ENCODE measurements around the gene YDJC.
A peak's percentile ranks its signal among the peaks of the same experiment; 100 is the strongest.
"Not testable (repeated sequence)": the region's sequence is repeated elsewhere in the genome, so short reads cannot be mapped to it uniquely, and the experiment has no call there.

YDJC gene, protein sequence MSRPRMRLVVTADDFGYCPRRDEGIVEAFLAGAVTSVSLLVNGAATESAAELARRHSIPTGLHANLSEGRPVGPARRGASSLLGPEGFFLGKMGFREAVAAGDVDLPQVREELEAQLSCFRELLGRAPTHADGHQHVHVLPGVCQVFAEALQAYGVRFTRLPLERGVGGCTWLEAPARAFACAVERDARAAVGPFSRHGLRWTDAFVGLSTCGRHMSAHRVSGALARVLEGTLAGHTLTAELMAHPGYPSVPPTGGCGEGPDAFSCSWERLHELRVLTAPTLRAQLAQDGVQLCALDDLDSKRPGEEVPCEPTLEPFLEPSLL

DNA sequence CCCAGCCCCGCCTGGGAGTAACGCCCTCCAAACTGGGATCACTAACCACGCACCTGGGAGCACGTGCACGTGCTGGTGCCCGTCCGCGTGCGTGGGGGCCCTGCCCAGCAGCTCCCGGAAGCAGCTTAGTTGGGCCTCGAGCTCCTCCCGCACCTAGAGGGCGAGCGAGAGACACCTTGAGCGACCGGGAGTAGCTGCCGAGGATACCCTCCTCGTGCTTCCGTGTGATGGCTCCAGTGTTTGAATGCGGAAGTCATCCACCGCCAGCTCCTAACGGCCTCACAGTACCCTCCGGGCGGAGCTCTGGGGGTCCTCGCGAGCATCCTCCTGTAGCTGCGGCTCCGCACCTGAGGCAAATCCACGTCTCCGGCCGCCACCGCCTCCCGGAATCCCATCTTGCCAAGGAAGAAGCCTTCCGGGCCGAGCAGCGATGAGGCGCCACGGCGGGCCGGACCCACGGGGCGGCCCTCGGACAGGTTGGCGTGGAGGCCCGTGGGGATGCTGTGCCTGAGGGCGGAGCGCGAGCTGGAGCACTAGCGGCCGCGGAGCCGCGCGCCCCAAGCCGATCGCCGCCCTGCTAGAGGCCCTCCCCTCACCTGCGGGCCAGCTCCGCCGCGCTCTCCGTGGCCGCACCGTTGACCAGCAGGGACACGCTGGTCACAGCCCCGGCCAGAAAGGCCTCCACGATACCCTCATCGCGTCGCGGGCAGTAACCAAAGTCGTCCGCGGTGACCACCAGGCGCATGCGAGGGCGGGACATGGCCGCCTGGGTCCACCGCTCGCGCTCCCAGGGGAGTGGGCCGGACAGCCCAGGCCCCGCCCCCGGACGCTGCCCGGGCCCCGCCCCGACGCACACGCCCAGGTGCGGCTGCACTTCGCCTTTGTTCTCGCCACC is at the start of gene YDJC:
Gene YDJC (minus strand): TSS at position 768 of the 895 bp plus-strand sequence. CDS start 8 bp downstream, at position 760.
- H3K9me3 ChIP-seq (ENCODE audit: control insufficient read depth, low read length) = no peaks in the 10 kb centered on the region
- H3K4me3 ChIP-seq (ENCODE audit: low read length) = peak within 1 kb of the TSS; percentile 89
- peaks cover 5% of the 10 kb centered on the region for H3K4me1 ChIP-seq (ENCODE audit: control insufficient read depth, insufficient read depth, low read length)
- no peaks in the 10 kb centered on the region for H3K27me3 ChIP-seq (replicated peaks; ENCODE audit: control insufficient read depth, insufficient read depth, low read length)
- H3K36me3 ChIP-seq (ENCODE audit: control insufficient read depth, insufficient read depth, low read length, severe bottlenecking) = no peaks in the 10 kb centered on the region
- DNase-seq (ENCODE audit: low read depth) = peak; percentile 98
- H3K9ac ChIP-seq (ENCODE audit: low read length) = peak within 1 kb of the TSS; percentile 84

DNA sequence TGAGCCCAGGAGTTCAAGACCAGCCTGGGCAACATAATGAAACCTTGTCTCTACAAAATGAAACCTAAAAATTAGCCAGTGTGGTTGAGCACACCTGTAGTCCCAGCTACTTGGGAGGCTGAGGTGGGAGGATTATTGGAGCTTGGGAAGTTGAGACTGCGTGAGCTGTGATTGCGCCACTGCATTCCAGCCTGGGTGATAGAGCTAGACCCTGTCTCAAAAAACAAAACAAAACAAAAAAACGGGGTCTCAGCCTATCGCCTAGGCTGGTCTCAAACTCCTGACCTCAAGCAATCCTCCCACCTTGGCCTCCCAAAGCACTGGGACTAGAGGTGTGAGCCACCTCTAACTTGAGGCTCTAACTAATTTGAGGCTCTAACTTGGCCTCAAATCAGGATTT is 49.6 kb upstream of the YDJC start:
- Histone ChIP-seq H3K9ac (ENCODE audit: low read length) (no peak overlapping the region), H3K9me3 (ENCODE audit: control insufficient read depth, low read length) (no peaks in the 10 kb centered on the region), H3K27me3 (replicated peaks; ENCODE audit: control insufficient read depth, insufficient read depth, low read length) (no peaks in the 10 kb centered on the region), H3K36me3 (ENCODE audit: control insufficient read depth, insufficient read depth, low read length, severe bottlenecking) (peaks cover 42% of the 10 kb centered on the region), H3K4me3 (ENCODE audit: low read length) (no peak overlapping the region), H3K4me1 (ENCODE audit: control insufficient read depth, insufficient read depth, low read length) (peaks cover 5% of the 10 kb centered on the region)
- no peak for DNase-seq (ENCODE audit: low read depth)

DNA sequence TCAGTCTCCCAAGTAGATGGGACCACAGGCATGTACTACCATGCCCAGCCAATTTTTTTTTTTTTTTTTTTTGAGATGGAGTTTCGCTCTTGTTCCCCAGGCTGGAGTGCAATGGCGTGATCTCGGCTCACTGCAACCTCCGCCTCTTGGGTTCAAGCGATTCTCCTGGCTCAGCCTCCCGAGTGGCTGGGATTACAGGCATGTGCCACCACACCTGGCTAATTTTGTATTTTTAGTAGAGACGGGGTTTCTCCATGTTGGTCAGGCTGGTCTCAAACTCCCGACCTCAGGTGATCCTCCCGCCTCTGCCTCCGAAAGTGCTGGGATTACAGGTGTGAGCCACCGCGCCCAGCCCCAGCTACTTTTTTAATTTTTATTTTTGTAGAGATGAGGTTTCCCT is 49.0 kb upstream of the YDJC start:
- not testable (repeated sequence) for H3K4me3 ChIP-seq (ENCODE audit: low read length); DNase-seq (ENCODE audit: low read depth); H3K9ac ChIP-seq (ENCODE audit: low read length); H3K4me1 ChIP-seq (ENCODE audit: control insufficient read depth, insufficient read depth, low read length); H3K27me3 ChIP-seq (replicated peaks; ENCODE audit: control insufficient read depth, insufficient read depth, low read length); H3K9me3 ChIP-seq (ENCODE audit: control insufficient read depth, low read length)
- H3K36me3 ChIP-seq (ENCODE audit: control insufficient read depth, insufficient read depth, low read length, severe bottlenecking) = peaks cover 46% of the 10 kb centered on the region

DNA sequence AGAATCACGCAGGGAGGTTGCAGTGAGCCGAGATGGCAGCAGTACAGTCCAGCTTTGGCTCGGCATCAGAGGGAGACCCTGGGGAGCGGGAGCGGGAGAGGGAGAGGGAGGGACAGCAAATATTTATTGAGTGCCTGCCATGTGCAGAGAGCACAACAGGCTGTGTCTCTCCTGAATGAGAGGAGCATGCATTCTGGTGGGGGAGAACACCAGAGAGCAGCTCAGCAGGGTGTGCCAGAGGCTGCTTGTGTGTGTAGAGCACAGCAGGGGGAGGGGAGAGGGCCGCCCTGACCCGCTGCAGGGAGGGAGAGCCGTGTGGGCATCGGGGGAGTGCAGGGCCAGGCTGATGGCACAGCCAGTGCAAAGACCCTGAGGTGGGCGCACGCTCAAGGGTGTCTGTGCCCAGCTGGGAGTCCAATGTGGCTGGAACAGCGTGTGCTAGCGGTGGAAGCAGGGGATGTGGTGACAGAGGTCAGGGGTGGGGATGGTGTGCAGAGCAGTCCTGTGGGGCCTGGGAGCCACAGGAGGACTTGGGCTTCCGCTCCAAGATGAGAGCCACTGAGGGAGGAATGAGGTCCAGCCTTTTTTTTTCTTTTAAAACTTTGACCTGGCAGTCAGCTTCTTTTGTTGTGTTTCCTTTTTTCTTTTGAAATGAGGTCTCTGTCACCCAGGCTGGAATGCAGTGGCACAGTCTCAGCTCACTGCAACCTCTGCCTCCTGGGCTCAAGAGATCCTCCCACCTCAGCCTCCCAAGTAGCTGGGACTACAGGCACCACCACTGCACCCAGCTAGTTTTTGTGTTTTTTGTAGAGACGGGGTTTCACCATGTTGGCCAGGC is 48.0 kb upstream of the YDJC start:
- Histone ChIP-seq H3K36me3 (ENCODE audit: control insufficient read depth, insufficient read depth, low read length, severe bottlenecking) (peaks cover 49% of the 10 kb centered on the region), H3K4me1 (ENCODE audit: control insufficient read depth, insufficient read depth, low read length) (peaks cover 5% of the 10 kb centered on the region), H3K27me3 (replicated peaks; ENCODE audit: control insufficient read depth, insufficient read depth, low read length) (no peaks in the 10 kb centered on the region), H3K9ac (ENCODE audit: low read length) (no peak overlapping the region), H3K4me3 (ENCODE audit: low read length) (no peak overlapping the region), H3K9me3 (ENCODE audit: control insufficient read depth, low read length) (no peaks in the 10 kb centered on the region)
- no peak for DNase-seq (ENCODE audit: low read depth)

DNA sequence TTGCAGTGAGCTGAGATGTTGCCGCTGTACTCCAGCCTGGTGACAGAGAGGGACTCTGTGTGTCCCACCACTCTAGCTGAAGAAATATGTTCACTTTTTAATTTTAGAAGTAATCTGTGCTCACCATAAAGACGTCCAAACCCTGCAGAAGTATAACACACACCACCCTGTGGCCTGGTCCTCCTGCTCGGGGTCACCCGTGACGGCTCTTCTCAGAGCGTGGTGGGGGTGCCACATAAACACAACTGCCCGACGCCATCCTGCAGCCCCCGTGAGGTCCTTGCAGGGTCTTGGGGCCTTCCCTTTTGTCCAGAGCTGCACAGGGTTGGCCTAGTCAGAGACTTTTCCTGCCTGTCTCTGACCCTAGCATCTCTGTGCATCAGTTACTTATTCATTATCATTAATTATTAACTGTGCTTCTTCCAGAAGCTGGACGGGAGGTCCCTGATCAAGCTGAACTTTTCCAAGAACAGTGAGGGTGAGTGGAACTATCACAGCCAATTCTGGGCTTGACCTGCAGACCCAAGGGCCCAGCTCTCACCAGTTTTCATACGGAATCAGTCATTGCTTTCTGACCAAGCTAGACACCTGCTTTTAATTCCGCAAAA is 44.9 kb upstream of the YDJC start:
- H3K4me3 ChIP-seq (ENCODE audit: low read length) = no peak overlapping the region
- H3K27me3 ChIP-seq (replicated peaks; ENCODE audit: control insufficient read depth, insufficient read depth, low read length) = no peaks in the 10 kb centered on the region
- peaks cover 61% of the 10 kb centered on the region for H3K36me3 ChIP-seq (ENCODE audit: control insufficient read depth, insufficient read depth, low read length, severe bottlenecking)
- DNase-seq (ENCODE audit: low read depth) = no peak
- H3K9me3 ChIP-seq (ENCODE audit: control insufficient read depth, low read length) = no peaks in the 10 kb centered on the region
- H3K4me1 ChIP-seq (ENCODE audit: control insufficient read depth, insufficient read depth, low read length) = peaks cover 5% of the 10 kb centered on the region
- H3K9ac ChIP-seq (ENCODE audit: low read length) = no peak overlapping the region

DNA sequence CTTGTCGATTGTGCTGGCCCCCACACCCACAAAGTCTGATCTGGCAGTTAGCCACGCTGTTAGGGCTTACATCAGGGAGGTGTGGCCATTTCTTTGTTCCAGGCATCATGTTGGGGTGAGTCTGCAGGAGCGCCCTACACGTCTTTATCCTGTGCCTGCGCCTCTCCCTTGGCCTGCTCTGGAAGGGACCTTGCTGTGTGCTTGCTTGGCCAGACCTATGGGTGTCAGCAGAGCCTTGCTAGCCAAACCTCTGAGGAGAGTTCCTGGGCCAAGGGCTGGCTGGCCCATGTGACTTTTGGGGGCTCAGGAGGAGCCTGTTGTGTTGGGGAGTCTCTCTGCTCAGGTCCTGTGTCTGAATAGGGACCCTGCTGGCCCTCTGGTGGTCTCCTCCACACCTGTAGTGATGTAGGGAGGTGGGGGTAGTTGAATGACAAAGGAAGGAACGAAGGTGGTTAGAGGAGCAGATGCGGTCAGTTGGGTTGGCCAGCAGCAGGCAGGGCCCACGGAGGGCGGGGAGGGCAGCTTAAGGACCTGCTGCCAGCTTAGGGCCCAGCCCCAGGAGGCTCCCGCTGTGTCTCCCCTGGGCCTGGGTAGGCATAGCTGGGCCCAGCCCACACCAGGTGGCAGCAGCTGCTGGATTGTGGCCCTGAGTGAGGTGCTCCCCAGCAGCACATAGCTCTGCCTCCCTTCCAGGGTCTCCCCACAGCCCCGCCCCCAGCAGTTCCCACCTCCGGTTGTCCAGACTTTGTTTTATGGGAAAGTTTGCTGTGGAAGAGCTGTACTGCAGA is 43.9 kb upstream of the YDJC start:
- Histone ChIP-seq H3K27me3 (replicated peaks; ENCODE audit: control insufficient read depth, insufficient read depth, low read length) (no peaks in the 10 kb centered on the region), H3K4me1 (ENCODE audit: control insufficient read depth, insufficient read depth, low read length) (peaks cover 5% of the 10 kb centered on the region), H3K9me3 (ENCODE audit: control insufficient read depth, low read length) (no peaks in the 10 kb centered on the region), H3K4me3 (ENCODE audit: low read length) (no peak overlapping the region), H3K9ac (ENCODE audit: low read length) (no peak overlapping the region), H3K36me3 (ENCODE audit: control insufficient read depth, insufficient read depth, low read length, severe bottlenecking) (peaks cover 62% of the 10 kb centered on the region)
- DNase-seq (ENCODE audit: low read depth) = no peak

DNA sequence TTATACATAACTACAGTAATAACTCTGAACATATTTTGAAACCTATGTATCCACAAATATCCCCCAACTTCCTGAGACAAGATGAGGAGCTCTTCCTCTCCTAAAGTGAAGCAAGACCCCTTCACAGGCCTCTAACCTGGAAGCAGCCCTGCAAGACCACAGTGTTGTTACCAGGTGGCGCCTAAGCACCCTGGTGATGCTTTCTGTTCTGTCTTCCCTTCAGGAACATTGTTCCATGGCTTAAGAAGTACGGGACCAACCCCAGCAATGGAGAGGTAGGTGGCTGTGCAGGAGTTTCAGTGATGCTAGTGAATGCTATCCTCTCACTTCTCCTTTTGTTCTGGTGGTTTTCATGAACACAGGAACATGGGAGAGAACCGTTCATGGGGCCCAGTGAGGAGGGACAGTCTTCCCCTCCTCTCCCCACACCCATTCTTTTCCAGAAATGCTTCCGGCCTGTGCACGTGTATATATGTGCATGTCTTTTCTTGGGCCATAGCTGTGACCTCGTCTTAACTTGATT is 42.3 kb upstream of the YDJC start:
- no peak for DNase-seq (ENCODE audit: low read depth)
- Histone ChIP-seq H3K4me1 (ENCODE audit: control insufficient read depth, insufficient read depth, low read length) (no peaks in the 10 kb centered on the region), H3K9ac (ENCODE audit: low read length) (no peak overlapping the region), H3K9me3 (ENCODE audit: control insufficient read depth, low read length) (no peaks in the 10 kb centered on the region), H3K4me3 (ENCODE audit: low read length) (no peak overlapping the region), H3K36me3 (ENCODE audit: control insufficient read depth, insufficient read depth, low read length, severe bottlenecking) (peaks cover 62% of the 10 kb centered on the region), H3K27me3 (replicated peaks; ENCODE audit: control insufficient read depth, insufficient read depth, low read length) (no peaks in the 10 kb centered on the region)

DNA sequence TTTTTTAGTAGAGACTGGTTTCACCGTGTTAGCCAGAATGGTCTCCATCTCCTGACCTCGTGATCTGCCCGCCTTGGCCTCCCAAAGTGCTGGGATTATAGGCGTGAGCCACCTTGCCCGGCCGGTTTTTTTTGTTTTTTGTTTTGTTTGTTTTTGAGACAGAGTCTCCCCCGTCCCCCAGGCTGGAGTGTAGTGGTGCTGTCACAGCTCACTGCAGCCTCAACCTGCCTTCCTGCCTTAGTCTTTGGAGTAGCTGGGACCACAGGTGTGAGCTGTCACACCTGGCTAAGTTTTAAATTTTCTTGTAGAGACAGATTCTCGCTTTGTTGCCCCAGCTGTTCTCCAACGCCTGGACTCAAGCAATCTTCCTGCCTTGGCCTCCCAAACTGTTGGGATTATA is 39.2 kb upstream of the YDJC start:
- H3K4me1 ChIP-seq (ENCODE audit: control insufficient read depth, insufficient read depth, low read length) = peaks cover 3% of the 10 kb centered on the region
- DNase-seq (ENCODE audit: low read depth) = no peak
- H3K9me3 ChIP-seq (ENCODE audit: control insufficient read depth, low read length) = no peaks in the 10 kb centered on the region
- H3K9ac ChIP-seq (ENCODE audit: low read length) = no peak overlapping the region
- no peak overlapping the region for H3K4me3 ChIP-seq (ENCODE audit: low read length)
- no peaks in the 10 kb centered on the region for H3K27me3 ChIP-seq (replicated peaks; ENCODE audit: control insufficient read depth, insufficient read depth, low read length)
- peaks cover 43% of the 10 kb centered on the region for H3K36me3 ChIP-seq (ENCODE audit: control insufficient read depth, insufficient read depth, low read length, severe bottlenecking)

DNA sequence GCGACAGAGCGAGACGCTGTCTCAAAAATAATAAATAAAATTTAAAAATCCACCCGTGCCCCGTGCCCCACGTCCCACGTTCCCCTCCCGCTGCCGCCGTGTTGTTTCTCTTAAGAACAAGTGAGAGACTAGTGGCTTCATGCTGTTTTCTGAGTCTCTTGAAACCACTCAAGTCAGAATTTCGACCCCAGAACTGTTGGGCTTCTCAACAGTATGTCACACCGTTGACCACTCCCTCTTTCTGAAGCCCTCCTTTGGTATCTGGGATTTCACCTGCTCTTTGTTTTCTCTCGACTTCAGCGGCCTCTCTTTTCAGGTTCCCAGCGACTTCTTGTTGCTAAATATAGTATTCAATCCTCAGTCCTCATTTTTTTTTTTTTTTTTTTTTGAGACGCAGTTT is 37.0 kb upstream of the YDJC start:
- Histone ChIP-seq H3K9me3 (ENCODE audit: control insufficient read depth, low read length) (no peaks in the 10 kb centered on the region), H3K9ac (ENCODE audit: low read length) (peak overlapping the region; percentile 93), H3K4me3 (ENCODE audit: low read length) (peak overlapping the region; percentile 89), H3K4me1 (ENCODE audit: control insufficient read depth, insufficient read depth, low read length) (peaks cover 3% of the 10 kb centered on the region), H3K27me3 (replicated peaks; ENCODE audit: control insufficient read depth, insufficient read depth, low read length) (no peaks in the 10 kb centered on the region), H3K36me3 (ENCODE audit: control insufficient read depth, insufficient read depth, low read length, severe bottlenecking) (peaks cover 21% of the 10 kb centered on the region)
- DNase-seq (ENCODE audit: low read depth) = peak; percentile 8
